Smooth muscle cell (in vitro differentiated cells): ENCODE measurements around the gene WDR93. TPM values are rescaled to one million over a fixed set of nuclear protein-coding genes. Genes with fewer than 3 reads are reported as not detected.
"Not testable (repeated sequence)": the region's sequence is repeated elsewhere in the genome, so short reads cannot be mapped to it uniquely, and the experiment has no call there.

Source experiments
- DNase-seq: peaks from one replicate; lab custom pipeline; 2025; ENCODE audit not compliant: unreplicated experiment; lab: John Stamatoyannopoulos, UW
- H2AFZ ChIP-seq: fragments of 200-600 bp; sonication (generic); 2 replicates; pipeline ENCODE4 v1.6.0; 2016; ENCODE audit warnings: antibody characterized with exemption, low read depth, mild to moderate bottlenecking
- H3F3A ChIP-seq: fragments of 200-600 bp; sonication (generic); 2 replicates; pipeline ENCODE4 v1.6.0; 2017; ENCODE audit warnings: antibody characterized with exemption, low read depth
- H3K27ac ChIP-seq: fragments of 200-600 bp; sonication (generic); 2 replicates; pipeline ENCODE4 v1.5.1; 2016; ENCODE audit warnings: low read depth, mild to moderate bottlenecking
- H3K27me3 ChIP-seq: fragments of 200-600 bp; sonication (generic); 2 replicates; pipeline ENCODE4 v1.6.1; 2016; ENCODE audit warnings: low read depth, mild to moderate bottlenecking
- H3K36me3 ChIP-seq: fragments of 200-600 bp; sonication (generic); 2 replicates; pipeline ENCODE4 v1.5.1; 2016; ENCODE audit warnings: low read depth
- H3K4me1 ChIP-seq: fragments of 200-600 bp; sonication (generic); 2 replicates; pipeline ENCODE4 v1.5.1; 2016; ENCODE audit warnings: low read depth
- H3K4me2 ChIP-seq: fragments of 200-600 bp; sonication (generic); 2 replicates; pipeline ENCODE4 v1.6.0; 2016; ENCODE audit warnings: mild to moderate bottlenecking
- H3K4me3 ChIP-seq: fragments of 200-600 bp; sonication (generic); 2 replicates; pipeline ENCODE4 v1.5.1; 2016; ENCODE audit warnings: mild to moderate bottlenecking
- H3K79me2 ChIP-seq: fragments of 200-600 bp; sonication (generic); 2 replicates; pipeline ENCODE4 v1.6.0; 2016; ENCODE audit warnings: low read depth, mild to moderate bottlenecking
- H3K9ac ChIP-seq: fragments of 200-600 bp; sonication (generic); 2 replicates; pipeline ENCODE4 v1.6.0; 2016; ENCODE audit warnings: low read depth
- H3K9me3 ChIP-seq: fragments of 200-600 bp; sonication (generic); replicated peaks from 2 replicates; pipeline ENCODE4 v1.5.1; 2016; ENCODE audit warnings: low read depth
- H4K20me1 ChIP-seq: fragments of 200-600 bp; sonication (generic); 2 replicates; pipeline ENCODE4 v1.6.0; 2016; ENCODE audit warnings: low read depth
- CTCF ChIP-seq: fragments of 200-600 bp; sonication (generic); IDR thresholded peaks from 2 replicates; pipeline ENCODE4 v1.5.1; 2017; ENCODE audit warnings: borderline replicate concordance, mild to moderate bottlenecking, antibody characterized with exemption; ENCODE audit not compliant: insufficient read depth, poor library complexity, severe bottlenecking
- WGBS: methylation state at CpG from one replicate; pipeline ENCODE4 v1.1.7; 2016; ENCODE audit warnings: low lambda C conversion rate; 5-methylcytosine and 5-hydroxymethylcytosine counted together
- polyA plus RNA-seq: library from polyadenylated mRNA; unstranded; fragments of >200 nt; fragmentation: Nextera tagmentation; extraction: Ambion mirVana; gene quantifications from 2 replicates; pipeline ENCODE4 v1.2.1, GENCODE V29; 2016
- total RNA-seq: library from RNA; depleted of rRNA; stranded (reverse); fragments of >200 nt; gene quantifications from 2 replicates; pipeline ENCODE4 v1.2.3, GENCODE V29; 2014

Gene WDR93
- total and polyA plus RNA-seq, 2 experiments from 2014 or later = 0.80 TPM; not detected in 1

GRCh38 chr15:89685995-89686394 lies 4.6 kb upstream of the WDR93 start:
- Histone ChIP-seq H4K20me1 (no peaks in the 10 kb centered on the region), H3K36me3 (no peaks in the 10 kb centered on the region), H3K79me2 (no peaks in the 10 kb centered on the region), H3K27ac (no peak overlapping the region), H3K9ac (no peak overlapping the region), H3K27me3 (no peaks in the 10 kb centered on the region), H3K9me3 (no peaks in the 10 kb centered on the region), H3K4me1 (no peaks in the 10 kb centered on the region), H3F3A (no peaks in the 10 kb centered on the region), H2AFZ (no peak overlapping the region), H3K4me3 (no peak overlapping the region), H3K4me2 (no peak overlapping the region)
- TF ChIP-seq CTCF = no peak
- WGBS = 87% methylated on average over 2 of the region's 2 CpGs
- no peak for DNase-seq

GRCh38 chr15:89686522-89686921 lies 4.1 kb upstream of the WDR93 start:
- no peak overlapping the region for H3K4me2 ChIP-seq
- no peak overlapping the region for H2AFZ ChIP-seq
- no peaks in the 10 kb centered on the region for H3K4me1 ChIP-seq
- H3K79me2 ChIP-seq = no peaks in the 10 kb centered on the region
- H3K27ac ChIP-seq = no peak overlapping the region
- no peak overlapping the region for H3K4me3 ChIP-seq
- H3K9me3 ChIP-seq = no peaks in the 10 kb centered on the region
- DNase-seq = no peak
- H3K9ac ChIP-seq = no peak overlapping the region
- H3K27me3 ChIP-seq = no peaks in the 10 kb centered on the region
- no peak for TF ChIP-seq CTCF
- no peaks in the 10 kb centered on the region for H3K36me3 ChIP-seq
- no peaks in the 10 kb centered on the region for H4K20me1 ChIP-seq
- no peaks in the 10 kb centered on the region for H3F3A ChIP-seq

GRCh38 chr15:89689930-89690275 lies 708 bp upstream of the WDR93 start:
- H3K9me3 ChIP-seq, H3F3A ChIP-seq, H4K20me1 ChIP-seq, H3K4me1 ChIP-seq, H3K79me2 ChIP-seq, H3K27me3 ChIP-seq, H3K27ac ChIP-seq, DNase-seq, H3K36me3 ChIP-seq: not testable (repeated sequence)
- WGBS = 63% methylated on average over 15 of the region's 15 CpGs
- peak overlapping the region; percentile 98 for H3K4me2 ChIP-seq
- peak overlapping the region; percentile 100 for H2AFZ ChIP-seq
- H3K4me3 ChIP-seq = peak overlapping the region; percentile 90
- H3K9ac ChIP-seq = peak overlapping the region; percentile 68

GRCh38 chr15:89693091-89693490 lies 2.5 kb downstream of the WDR93 start:
- WGBS = 61% methylated on average over 2 of the region's 2 CpGs
- Histone ChIP-seq H4K20me1 (no peaks in the 10 kb centered on the region), H3K27ac (no peak overlapping the region), H3K9me3 (no peaks in the 10 kb centered on the region), H3K36me3 (no peaks in the 10 kb centered on the region), H3K4me2 (no peak overlapping the region), H3F3A (no peaks in the 10 kb centered on the region), H3K79me2 (no peaks in the 10 kb centered on the region), H3K4me3 (no peak overlapping the region), H3K9ac (no peak overlapping the region), H3K4me1 (no peaks in the 10 kb centered on the region), H2AFZ (no peak overlapping the region), H3K27me3 (peaks cover 12% of the 10 kb centered on the region)
- TF ChIP-seq CTCF = no peak
- DNase-seq = no peak
